Fibroblast of lung (primary cell): ENCODE data around the gene COL18A1.

Source experiments
- CTCF ChIP-seq, 2 donors: IDR thresholded peaks in 1 of 2; conservative IDR thresholded peaks in 1 of 2; 1 replicate in 1 of 2; 2 replicates in 1 of 2; pipeline ENCODE4 v1.5.1; 2011 to 2012; ENCODE audit warnings: low read length in 2 of 2, control low read depth in 1 of 2, inconsistent platforms in 1 of 2, low read depth in 1 of 2, mild to moderate bottlenecking in 1 of 2
- EZH2 ChIP-seq: IDR thresholded peaks from 2 replicates; pipeline ENCODE4 v1.5.1; 2012; ENCODE audit warnings: low read length, control low read depth, mild to moderate bottlenecking; ENCODE audit errors: missing control alignments

GRCh38 chr21:45434645-45435217 is 29.8 kb downstream of the COL18A1 start:
- TF ChIP-seq CTCF (conservative IDR thresholded peaks at IDR 0.05 in 1 of 2, IDR thresholded peaks at IDR 0.05 in 1 of 2; ENCODE audit: low read depth in 1 of 2, low read length in 2 of 2) (no peak), EZH2 (no peak)
